HG03139 (cell line): ENCODE data around the gene CHIT1.

ENCODE experiments used
- ATAC-seq: cut with Tn5 transposase; IDR thresholded peaks from one replicate; pipeline ENCODE4 v1.9.1; 2021; ENCODE audit not compliant: unreplicated experiment

The CHIT1 gene

DNA sequence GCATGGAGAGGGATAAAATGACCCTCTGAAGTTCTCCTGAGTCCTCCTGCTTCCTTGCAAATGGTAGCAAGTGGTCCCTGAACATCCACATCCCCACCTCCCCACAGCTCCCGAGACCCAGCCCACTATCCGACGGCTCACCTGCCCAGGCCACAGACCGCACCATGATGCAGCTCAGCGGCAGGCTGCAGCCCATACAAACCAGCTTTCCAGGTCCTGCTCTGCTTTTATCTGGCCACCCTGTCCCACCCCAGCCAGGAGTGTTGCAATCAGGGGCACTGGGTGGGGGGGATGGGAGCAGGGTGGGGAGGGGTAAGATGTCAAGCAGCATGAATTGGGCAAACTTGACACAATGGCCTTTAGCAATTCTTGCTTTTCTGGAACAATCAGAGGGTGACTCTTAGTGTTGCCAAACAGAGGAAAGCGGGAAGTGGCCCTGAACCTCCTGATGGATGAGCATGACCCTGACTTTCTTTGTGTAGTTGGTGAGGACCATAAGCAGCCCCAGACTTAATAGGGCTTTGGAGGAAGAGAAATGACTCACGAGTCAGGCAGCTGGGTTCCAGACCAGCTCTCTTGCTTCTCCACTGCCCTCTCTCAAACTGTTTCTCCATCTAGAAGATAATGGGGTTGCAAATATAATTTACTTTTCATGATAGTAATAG lies at the start of gene CHIT1:
Gene CHIT1, minus strand, starts transcription at position 203 of the 665 bp plus-strand sequence. Its CDS starts 37 bp downstream, at position 166.
- no peak for ATAC-seq

DNA sequence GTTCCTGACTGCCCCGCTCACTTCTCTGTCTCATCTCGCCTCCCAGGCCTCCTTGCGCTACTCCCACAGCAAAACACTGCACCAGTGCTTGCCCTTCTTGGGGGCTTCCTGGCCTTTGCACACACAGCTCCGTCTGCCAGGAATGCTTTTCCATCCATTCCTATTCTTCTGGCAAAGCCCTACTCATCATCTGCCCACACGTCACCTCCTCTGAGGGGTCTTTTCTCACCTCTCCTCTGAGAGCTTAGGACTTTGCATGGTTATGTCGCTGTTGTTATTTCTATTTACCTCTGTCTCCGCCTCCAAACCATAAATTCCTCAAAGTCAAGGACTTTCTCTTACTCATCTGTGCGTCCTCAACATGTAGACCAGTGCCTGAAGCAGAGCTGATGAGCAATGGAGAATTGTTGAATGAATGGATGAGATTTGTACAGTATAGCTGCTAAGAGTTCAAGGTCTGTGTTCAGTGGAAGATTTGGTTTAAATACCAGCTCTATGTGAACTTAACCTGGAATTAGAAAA lies 49.5 kb upstream of the CHIT1 start:
- ATAC-seq: no peak

- no peak for ATAC-seq
Measured at GRCh38 chr1:203278082-203278884, 48.8 kb upstream of the CHIT1 start.

DNA sequence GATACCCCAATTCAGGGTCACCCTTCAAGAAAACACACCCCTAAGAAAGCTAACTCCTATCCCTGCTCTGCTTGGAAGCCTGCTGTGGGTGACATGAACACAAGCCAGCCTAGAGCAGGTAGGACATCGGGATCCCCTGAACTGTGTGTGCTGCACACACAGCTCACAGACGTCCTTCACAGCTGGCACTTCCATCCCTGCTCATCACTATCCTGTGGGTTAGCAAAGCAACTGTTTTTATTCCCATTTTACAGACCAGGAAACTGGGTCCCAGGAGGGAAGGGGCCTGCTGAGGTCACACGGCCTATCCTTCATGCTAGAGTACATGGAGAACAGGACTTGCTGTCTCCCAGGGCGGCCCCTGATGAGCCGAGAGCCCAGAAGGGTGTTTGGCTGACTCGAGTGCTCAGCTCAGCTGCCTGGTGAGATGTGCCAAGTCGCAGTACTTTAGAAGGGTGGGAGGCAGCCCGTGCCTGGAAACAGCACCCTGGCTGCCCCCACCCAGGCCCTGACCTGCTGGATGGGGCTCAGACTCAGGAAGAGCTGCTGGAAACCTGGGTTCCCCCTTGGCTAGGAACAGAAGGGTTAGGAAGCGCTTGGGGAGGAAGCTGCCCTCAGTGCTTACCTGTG lies 47.6 kb upstream of the CHIT1 start:
- ATAC-seq: no peak

GRCh38 chr1:203276408-203276807 lies 46.9 kb upstream of the CHIT1 start:
- no peak for ATAC-seq

DNA sequence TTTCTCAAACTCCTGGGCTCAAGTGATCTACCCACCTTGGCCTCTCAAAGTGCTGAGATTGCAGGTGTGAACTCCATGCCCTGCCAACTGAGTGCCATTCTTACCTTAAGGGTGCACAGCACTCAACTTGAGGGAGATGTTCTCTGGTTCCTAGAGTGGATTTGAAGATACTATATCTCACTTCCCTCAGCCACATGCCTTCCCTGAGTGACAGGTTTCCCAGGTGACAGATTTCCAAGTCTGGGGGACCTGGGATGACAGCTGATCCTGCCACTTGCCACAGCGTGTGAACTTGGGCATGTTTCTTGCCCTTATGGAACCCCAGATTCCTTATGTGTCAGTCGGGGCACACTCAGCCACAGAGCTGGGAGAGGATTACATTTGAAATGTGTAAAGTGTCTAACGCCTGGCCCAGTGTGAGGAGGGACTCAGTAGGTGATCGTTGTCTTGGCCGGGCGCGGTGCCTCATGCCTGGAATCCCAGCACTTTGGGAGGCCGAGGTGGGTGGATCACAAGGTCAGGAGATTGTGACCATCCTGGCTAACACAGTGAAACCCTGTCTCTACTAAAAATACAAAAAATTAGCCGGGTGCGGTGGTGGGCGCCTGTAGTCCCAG lies 46.3 kb upstream of the CHIT1 start:
- no peak for ATAC-seq

DNA sequence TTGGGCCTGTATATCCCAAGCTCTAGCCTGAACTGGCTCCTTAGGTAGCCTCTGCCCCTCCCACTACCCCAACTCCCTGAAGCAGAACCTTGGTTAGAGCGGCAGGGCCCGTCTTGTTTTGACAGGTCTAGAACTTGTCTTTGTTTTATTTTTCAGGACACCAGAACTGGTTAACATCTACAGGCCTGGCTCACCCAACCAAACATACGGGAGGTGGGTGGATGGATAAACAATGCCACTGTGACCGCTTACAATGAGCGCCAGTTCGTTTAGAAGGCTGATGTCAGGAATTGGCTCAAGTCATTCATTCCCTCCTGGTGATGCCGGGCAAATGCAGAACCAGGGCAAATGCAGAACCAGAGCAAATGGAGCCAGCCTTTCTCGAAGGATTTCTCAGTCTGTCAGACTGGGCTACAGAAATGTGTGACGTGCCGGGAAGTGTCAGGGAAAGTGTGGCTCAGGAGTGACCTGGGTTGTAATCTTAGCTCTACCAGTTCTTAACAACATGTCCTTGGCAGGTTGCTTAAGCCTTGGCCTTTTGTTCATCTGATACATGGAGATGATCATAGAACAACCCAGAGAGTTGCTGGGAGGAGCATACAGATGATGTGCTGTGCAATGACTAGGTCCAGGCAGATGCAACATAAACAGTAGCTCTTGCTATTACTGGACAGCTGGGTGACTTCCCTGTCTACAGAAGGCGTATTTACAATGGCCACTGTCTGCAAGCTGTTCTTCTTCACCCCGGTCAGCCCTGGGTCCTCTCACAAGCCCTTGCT lies 45.3 kb upstream of the CHIT1 start:
- no peak for ATAC-seq

- ATAC-seq: no peak
Measured at GRCh38 chr1:203273869-203274602, 44.6 kb upstream of the CHIT1 start.

DNA sequence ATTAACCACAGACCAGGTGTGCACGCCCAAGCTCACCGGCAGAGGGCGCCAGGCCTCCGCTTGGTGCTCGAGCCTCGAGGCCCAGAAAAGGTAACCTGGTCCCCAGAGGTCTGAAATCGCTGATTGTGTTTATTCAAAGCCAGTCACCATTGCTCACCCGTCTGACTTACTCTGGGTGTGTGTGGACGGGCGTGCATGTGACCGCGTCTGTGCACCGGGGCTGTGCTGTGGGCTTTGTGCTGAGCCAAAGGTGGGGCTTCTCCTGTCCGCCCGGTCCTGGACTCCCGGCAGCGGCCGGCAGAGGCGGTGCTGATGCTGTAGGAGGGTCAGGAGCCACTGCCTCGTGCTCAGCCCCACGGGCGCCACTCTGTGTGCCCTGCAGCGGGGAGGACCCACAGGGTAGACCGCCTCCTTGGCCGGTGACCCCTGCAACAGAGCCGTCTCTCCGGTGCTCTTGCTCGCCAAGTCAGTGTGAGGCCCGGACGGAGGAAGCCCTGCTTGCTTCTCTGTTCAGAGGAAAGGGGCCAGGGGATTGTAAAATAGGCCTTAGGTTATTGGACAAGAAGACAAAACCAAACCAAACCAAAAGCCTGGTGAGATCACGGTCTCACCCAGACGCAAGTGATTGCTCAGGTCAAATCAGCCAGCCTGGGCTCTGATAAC lies 43.9 kb upstream of the CHIT1 start:
- peak; percentile 44 for ATAC-seq

GRCh38 chr1:203272633-203273205 lies 43.2 kb upstream of the CHIT1 start:
- no peak for ATAC-seq

- ATAC-seq: no peak
Measured at GRCh38 chr1:203271962-203272632, 42.6 kb upstream of the CHIT1 start.

- peak; percentile 33 for ATAC-seq
Measured at GRCh38 chr1:203271018-203271743, 41.7 kb upstream of the CHIT1 start.

DNA sequence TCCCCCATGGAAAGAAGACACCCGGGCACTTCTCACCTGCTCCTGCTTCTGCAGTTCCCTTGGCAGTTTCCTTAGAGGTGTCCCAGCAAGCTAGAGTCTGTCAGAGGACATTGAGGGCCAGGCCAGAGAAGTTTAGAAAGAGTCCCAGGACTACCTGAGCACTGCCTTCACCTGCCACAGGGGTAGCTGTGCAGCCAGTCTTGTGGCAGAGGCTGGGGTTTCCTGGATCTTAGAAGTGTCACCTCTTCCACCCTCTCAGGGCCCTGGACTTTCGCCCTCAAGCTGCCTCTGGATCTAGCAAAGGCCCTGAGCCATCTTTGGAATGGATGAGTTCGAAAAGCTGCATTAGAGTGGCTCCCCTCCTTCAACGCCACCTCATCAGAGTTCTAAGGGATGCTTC lies 41.0 kb upstream of the CHIT1 start:
- ATAC-seq: no peak

- ATAC-seq: no peak
Measured at GRCh38 chr1:203269654-203270020, 40.2 kb upstream of the CHIT1 start.

- ATAC-seq: no peak
Measured at GRCh38 chr1:203268901-203269653, 39.6 kb upstream of the CHIT1 start.

DNA sequence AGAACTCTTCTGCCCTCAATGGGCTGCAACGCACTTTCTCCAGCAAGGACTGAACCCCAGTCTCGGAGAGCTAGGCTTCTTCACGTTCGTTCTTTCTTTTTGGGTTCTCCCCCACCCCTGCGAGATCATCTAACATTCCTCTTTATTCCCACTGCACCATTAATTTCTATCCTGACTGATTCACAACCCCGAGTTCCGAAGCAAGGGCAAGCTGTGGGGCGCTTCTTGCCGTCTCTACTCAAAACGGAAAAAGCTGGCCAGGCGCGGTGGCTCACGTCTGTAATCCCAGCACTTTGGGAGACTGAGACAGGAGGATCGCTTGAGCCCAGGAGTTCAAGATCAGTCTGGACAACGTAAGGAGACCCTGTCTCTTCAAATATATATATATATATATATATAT lies 38.4 kb upstream of the CHIT1 start:
- no peak for ATAC-seq

GRCh38 chr1:203267347-203267846 lies 37.9 kb upstream of the CHIT1 start:
- no peak for ATAC-seq
